HUES48 (cell line): ENCODE measurements around the gene TMEM44.
"Not testable (repeated sequence)": the region's sequence is repeated elsewhere in the genome, so short reads cannot be mapped to it uniquely, and the experiment has no call there.

Experiments
- H3K27ac ChIP-seq: one replicate; pipeline ENCODE4 v1.7.0; 2013; ENCODE audit warnings: low read depth, low read length, inconsistent platforms
- H3K27me3 ChIP-seq: 2 replicates; pipeline ENCODE4 v1.6.1; 2013; ENCODE audit warnings: mild to moderate bottlenecking, low read length; ENCODE audit not compliant: control insufficient read depth, insufficient read depth
- H3K36me3 ChIP-seq: 2 replicates; pipeline ENCODE4 v1.6.1; 2013; ENCODE audit warnings: low read length; ENCODE audit not compliant: control insufficient read depth, insufficient read depth
- H3K4me1 ChIP-seq: 2 replicates; pipeline ENCODE4 v1.6.1; 2013; ENCODE audit warnings: mild to moderate bottlenecking, low read length; ENCODE audit not compliant: control insufficient read depth, insufficient read depth
- H3K4me3 ChIP-seq: 2 replicates; pipeline ENCODE4 v1.5.1; 2013; ENCODE audit warnings: mild to moderate bottlenecking, low read depth, low read length
- H3K9ac ChIP-seq: 2 replicates; pipeline ENCODE4 v1.6.1; 2013; ENCODE audit warnings: mild to moderate bottlenecking, low read depth, low read length, moderate library complexity
- H3K9me3 ChIP-seq: 2 replicates; pipeline ENCODE4 v1.6.1; 2013; ENCODE audit warnings: low read length; ENCODE audit not compliant: control insufficient read depth, insufficient read depth

TMEM44 gene

GRCh38 chr3:194554473-194555123 lies 78.6 kb downstream of the TMEM44 start:
- H3K27me3 ChIP-seq: no peaks in the 10 kb centered on the region
- H3K4me1 ChIP-seq: peaks cover 10% of the 10 kb centered on the region; the same call in 1 of the 2 replicates
- H3K36me3 ChIP-seq: no peaks in the 10 kb centered on the region
- H3K4me3 ChIP-seq: no peak overlapping the region
- H3K9ac ChIP-seq: no peak overlapping the region
- H3K27ac ChIP-seq: no peak overlapping the region
- H3K9me3 ChIP-seq: no peaks in the 10 kb centered on the region

DNA sequence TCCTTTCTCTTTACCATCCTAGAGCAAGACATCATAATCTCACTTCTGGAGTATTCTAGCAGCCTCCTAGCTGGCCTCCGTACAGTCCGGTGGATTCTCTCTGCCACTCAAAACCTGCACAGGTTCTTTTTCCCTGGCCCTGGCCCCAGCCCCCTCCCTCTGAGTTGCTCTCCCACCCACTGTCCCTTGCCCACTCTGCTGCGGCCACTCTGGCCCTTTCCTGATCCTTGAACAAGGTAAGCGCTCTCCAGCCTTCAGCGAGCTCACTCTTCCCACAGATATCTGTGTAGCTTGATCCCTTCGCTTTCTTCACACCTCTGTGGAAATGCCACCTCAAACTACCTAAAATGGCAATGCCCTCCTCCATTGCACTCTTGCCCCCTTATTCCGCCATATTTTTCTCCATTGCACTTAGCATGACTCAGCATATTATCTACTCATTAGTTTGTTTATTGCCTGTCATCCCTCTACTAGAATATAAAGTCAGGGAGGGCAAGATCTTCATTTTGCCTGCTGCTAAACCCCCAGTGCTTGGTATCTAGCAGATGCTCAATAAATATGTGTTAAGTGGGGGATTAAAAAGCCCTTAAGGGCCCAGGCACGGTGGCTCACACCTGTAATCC lies 80.8 kb downstream of the TMEM44 start:
- Histone ChIP-seq H3K4me1 (peaks cover 10% of the 10 kb centered on the region; the same call in 1 of the 2 replicates), H3K27ac (no peak overlapping the region), H3K36me3 (no peaks in the 10 kb centered on the region), H3K9ac (no peak overlapping the region), H3K4me3 (no peak overlapping the region), H3K27me3 (no peaks in the 10 kb centered on the region), H3K9me3 (no peaks in the 10 kb centered on the region)

DNA sequence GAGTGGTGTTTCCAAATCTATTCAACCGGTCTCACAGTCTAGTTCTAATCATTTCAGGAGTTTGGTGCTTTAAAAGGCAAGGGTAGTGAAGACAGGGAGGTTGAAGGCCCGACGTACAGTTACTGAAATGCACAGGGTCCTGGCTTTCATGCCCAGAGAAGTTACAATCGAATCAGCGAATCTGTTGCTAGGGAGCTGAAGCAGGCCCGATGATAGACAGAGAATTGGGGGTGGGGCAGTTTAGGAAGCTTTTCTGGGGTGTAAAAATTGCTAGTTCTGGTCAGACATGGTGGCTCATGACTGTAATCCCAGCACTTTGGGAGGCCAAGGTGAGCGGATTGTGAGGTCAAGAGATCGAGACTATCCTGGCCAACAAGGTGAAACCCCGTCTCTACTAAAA lies 83.4 kb downstream of the TMEM44 start:
- Histone ChIP-seq H3K9me3 (no peaks in the 10 kb centered on the region), H3K36me3 (no peaks in the 10 kb centered on the region), H3K27ac (no peak overlapping the region), H3K4me1 (no peaks in the 10 kb centered on the region), H3K4me3 (no peak overlapping the region), H3K9ac (no peak overlapping the region), H3K27me3 (no peaks in the 10 kb centered on the region)

- Histone ChIP-seq H3K9ac (no peak overlapping the region), H3K4me3 (no peak overlapping the region), H3K4me1 (no peaks in the 10 kb centered on the region), H3K36me3 (no peaks in the 10 kb centered on the region), H3K9me3 (no peaks in the 10 kb centered on the region), H3K27ac (no peak overlapping the region), H3K27me3 (no peaks in the 10 kb centered on the region)
Measured at GRCh38 chr3:194548346-194549321, 84.6 kb downstream of the TMEM44 start.

DNA sequence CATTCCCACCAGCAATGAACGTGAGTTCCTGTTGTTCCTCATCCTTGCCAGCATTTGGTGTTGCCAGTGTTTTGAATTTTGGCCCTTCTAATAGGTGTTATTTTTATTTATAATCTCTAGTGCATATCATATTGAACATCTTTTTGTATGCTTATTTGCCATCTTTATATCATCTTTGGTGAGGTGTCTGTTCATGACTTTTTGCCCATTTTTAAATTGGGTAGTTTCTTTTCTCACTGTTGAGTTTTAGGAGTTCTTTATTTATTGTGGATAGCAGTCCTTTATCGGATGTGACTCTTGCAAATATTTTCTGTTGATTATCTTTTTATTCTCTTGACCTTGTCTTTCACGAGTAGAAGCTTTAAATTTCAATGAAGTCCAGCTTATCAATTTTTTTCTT lies 86.2 kb downstream of the TMEM44 start:
- H3K9ac ChIP-seq: no peak overlapping the region
- H3K4me1 ChIP-seq: no peaks in the 10 kb centered on the region
- H3K4me3 ChIP-seq: no peak overlapping the region
- H3K36me3 ChIP-seq: no peaks in the 10 kb centered on the region
- H3K27ac ChIP-seq: no peak overlapping the region
- H3K9me3 ChIP-seq: no peaks in the 10 kb centered on the region
- H3K27me3 ChIP-seq: no peaks in the 10 kb centered on the region

- not testable (repeated sequence) for H3K4me1 ChIP-seq, H3K36me3 ChIP-seq, H3K4me3 ChIP-seq, H3K9me3 ChIP-seq, H3K9ac ChIP-seq, H3K27ac ChIP-seq, H3K27me3 ChIP-seq
Measured at GRCh38 chr3:194545538-194545937, 87.7 kb downstream of the TMEM44 start.

- H3K27me3 ChIP-seq: no peaks in the 10 kb centered on the region
- no peaks in the 10 kb centered on the region for H3K36me3 ChIP-seq
- H3K9ac ChIP-seq: no peak overlapping the region
- no peaks in the 10 kb centered on the region for H3K4me1 ChIP-seq
- H3K4me3 ChIP-seq: no peak overlapping the region
- H3K27ac ChIP-seq: no peak overlapping the region
- H3K9me3 ChIP-seq: no peaks in the 10 kb centered on the region
Measured at GRCh38 chr3:194543550-194543949, 89.7 kb downstream of the TMEM44 start.

DNA sequence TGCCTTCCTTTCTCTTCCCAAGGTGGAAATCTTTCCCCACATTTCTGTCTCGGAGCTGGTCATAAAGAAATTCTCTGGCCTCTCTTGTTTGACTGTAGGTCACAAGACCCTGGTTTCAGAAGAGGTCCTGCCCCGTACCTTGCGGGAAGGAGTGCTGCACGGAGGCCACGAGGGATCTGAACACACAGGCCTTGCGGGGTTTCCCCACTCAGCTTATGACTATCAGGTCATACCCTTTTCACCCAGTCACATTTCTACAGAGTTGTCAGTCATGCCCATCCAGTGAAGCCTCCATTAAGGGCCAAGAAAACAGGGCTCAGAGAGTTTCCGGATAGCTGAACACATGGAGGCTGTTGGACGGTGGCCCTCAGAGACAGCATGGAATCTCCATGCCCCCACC lies 91.7 kb downstream of the TMEM44 start:
- Histone ChIP-seq H3K4me3 (no peak overlapping the region), H3K27ac (no peak overlapping the region), H3K9ac (no peak overlapping the region), H3K4me1 (no peaks in the 10 kb centered on the region), H3K27me3 (no peaks in the 10 kb centered on the region), H3K36me3 (no peaks in the 10 kb centered on the region), H3K9me3 (no peaks in the 10 kb centered on the region)

GRCh38 chr3:194540274-194540905 lies 92.8 kb downstream of the TMEM44 start:
- no peaks in the 10 kb centered on the region for H3K9me3 ChIP-seq
- H3K4me1 ChIP-seq: no peaks in the 10 kb centered on the region
- no peak overlapping the region for H3K27ac ChIP-seq
- no peak overlapping the region for H3K4me3 ChIP-seq
- H3K27me3 ChIP-seq: no peaks in the 10 kb centered on the region
- no peaks in the 10 kb centered on the region for H3K36me3 ChIP-seq
- H3K9ac ChIP-seq: no peak overlapping the region

DNA sequence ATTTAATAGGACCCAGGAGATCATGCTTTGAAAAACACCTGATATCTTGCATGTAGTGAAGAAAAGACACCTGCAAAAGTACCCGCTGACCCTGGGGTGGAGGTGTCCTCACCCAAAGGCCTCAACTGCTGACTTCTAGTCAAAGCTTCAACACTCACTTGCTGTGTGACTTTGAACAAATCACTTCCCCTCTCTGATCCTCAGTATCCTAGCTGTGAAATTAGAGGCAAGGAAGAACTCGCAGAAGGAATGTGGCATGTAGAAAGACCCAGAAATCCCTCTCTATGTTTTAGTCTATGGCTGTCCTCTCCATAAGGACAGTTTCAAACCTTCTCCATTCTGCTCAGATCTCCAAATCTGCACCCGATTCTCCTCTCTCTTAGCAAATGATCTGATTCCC lies 93.7 kb downstream of the TMEM44 start:
- H3K4me1 ChIP-seq: no peaks in the 10 kb centered on the region
- no peak overlapping the region for H3K9ac ChIP-seq
- no peak overlapping the region for H3K27ac ChIP-seq
- no peaks in the 10 kb centered on the region for H3K27me3 ChIP-seq
- no peaks in the 10 kb centered on the region for H3K36me3 ChIP-seq
- H3K4me3 ChIP-seq: no peak overlapping the region
- H3K9me3 ChIP-seq: peaks cover 2% of the 10 kb centered on the region; the same call in 1 of the 2 replicates
